IPS-11a (cell line): Measurements from ENCODE around the gene SMAD3.

ENCODE experiments used
- H3K4me3 ChIP-seq: one replicate; pipeline ENCODE4 v1.5.1; 2013; ENCODE audit warnings: low read depth, low read length, control low read depth

The SMAD3 gene

GRCh38 chr15:67178569-67179210, 113.3 kb downstream of the SMAD3 start:
- H3K4me3 ChIP-seq = no peak overlapping the region

- H3K4me3 ChIP-seq = no peak overlapping the region
Measured at GRCh38 chr15:67179411-67179995, 114.1 kb downstream of the SMAD3 start.

GRCh38 chr15:67180035-67180434, 114.6 kb downstream of the SMAD3 start:
- no peak overlapping the region for H3K4me3 ChIP-seq

GRCh38 chr15:67180514-67181191, 115.3 kb downstream of the SMAD3 start:
- H3K4me3 ChIP-seq = no peak overlapping the region

GRCh38 chr15:67181221-67181639, 115.8 kb downstream of the SMAD3 start:
- H3K4me3 ChIP-seq = no peak overlapping the region

GRCh38 chr15:67183443-67184169, 118.2 kb downstream of the SMAD3 start:
- H3K4me3 ChIP-seq = no peak overlapping the region

GRCh38 chr15:67184208-67184925, 119.0 kb downstream of the SMAD3 start:
- no peak overlapping the region for H3K4me3 ChIP-seq

- H3K4me3 ChIP-seq = no peak overlapping the region
Measured at GRCh38 chr15:67185051-67185450, 119.6 kb downstream of the SMAD3 start.

- no peak overlapping the region for H3K4me3 ChIP-seq
Measured at GRCh38 chr15:67185621-67186225, 120.3 kb downstream of the SMAD3 start.

- H3K4me3 ChIP-seq = no peak overlapping the region
Measured at GRCh38 chr15:67186226-67186649, 120.8 kb downstream of the SMAD3 start.

GRCh38 chr15:67186688-67187087, 121.3 kb downstream of the SMAD3 start:
- no peak overlapping the region for H3K4me3 ChIP-seq

- no peak overlapping the region for H3K4me3 ChIP-seq
Measured at GRCh38 chr15:67187351-67187854, 122.0 kb downstream of the SMAD3 start.

- H3K4me3 ChIP-seq = no peak overlapping the region
Measured at GRCh38 chr15:67188551-67189218, 123.3 kb downstream of the SMAD3 start.

- H3K4me3 ChIP-seq = no peak overlapping the region
Measured at GRCh38 chr15:67189326-67190051, 124.1 kb downstream of the SMAD3 start.

- no peak overlapping the region for H3K4me3 ChIP-seq
Measured at GRCh38 chr15:67190326-67190725, 124.9 kb downstream of the SMAD3 start.

- no peak overlapping the region for H3K4me3 ChIP-seq
Measured at GRCh38 chr15:67190813-67191212, 125.4 kb downstream of the SMAD3 start.

GRCh38 chr15:67192185-67192820, 126.9 kb downstream of the SMAD3 start:
- no peak overlapping the region for H3K4me3 ChIP-seq

GRCh38 chr15:67193223-67193990, 128.0 kb downstream of the SMAD3 start:
- no peak overlapping the region for H3K4me3 ChIP-seq
